Activated CD4-positive, alpha-beta T cell treated with anti-CD3 and anti-CD28 coated beads, Interleukin-10, Interleukin-2, amounts not matched to agents 100 ng/mL and 50 ng/mL, durations not matched to agents 16 hours and 8 hours (primary cell): ENCODE measurements around the gene ATF2.
A peak's percentile ranks its signal among the peaks of the same experiment; 100 is the strongest.
"Not testable (repeated sequence)": the region's sequence is repeated elsewhere in the genome, so short reads cannot be mapped to it uniquely, and the experiment has no call there.

Experiments used
- DNase-seq: peaks from one replicate; pipeline ENCODE4 v3.0.0-alpha.2; 2020

Gene ATF2

GRCh38 chr2:175158894-175159293 is 9.1 kb downstream of the ATF2 start:
- DNase-seq = no peak

- DNase-seq = no peak
Observed at GRCh38 chr2:175156534-175156933, 11.5 kb downstream of the ATF2 start.

- DNase-seq = peak; percentile 86
Observed at GRCh38 chr2:175154661-175155082, 13.3 kb downstream of the ATF2 start.

- DNase-seq = peak; percentile 69
Observed at GRCh38 chr2:175152242-175152641, 15.8 kb downstream of the ATF2 start.

GRCh38 chr2:175151791-175152190 is 16.2 kb downstream of the ATF2 start:
- DNase-seq = no peak

GRCh38 chr2:175147186-175147585 is 20.8 kb downstream of the ATF2 start:
- no peak for DNase-seq

GRCh38 chr2:175143678-175144077 is 24.3 kb downstream of the ATF2 start:
- no peak for DNase-seq

- no peak for DNase-seq
Observed at GRCh38 chr2:175143191-175143590, 24.8 kb downstream of the ATF2 start.

GRCh38 chr2:175140332-175140731 is 27.7 kb downstream of the ATF2 start:
- DNase-seq = no peak

- no peak for DNase-seq
Observed at GRCh38 chr2:175137793-175138192, 30.2 kb downstream of the ATF2 start.

GRCh38 chr2:175136334-175137215 is 31.4 kb downstream of the ATF2 start:
- no peak for DNase-seq

- DNase-seq = no peak
Observed at GRCh38 chr2:175135862-175136261, 32.1 kb downstream of the ATF2 start.

- DNase-seq = no peak
Observed at GRCh38 chr2:175135177-175135576, 32.8 kb downstream of the ATF2 start.

GRCh38 chr2:175131252-175131651 is 36.8 kb downstream of the ATF2 start:
- DNase-seq = no peak

- DNase-seq = no peak
Observed at GRCh38 chr2:175126661-175127060, 41.3 kb downstream of the ATF2 start.

- DNase-seq = no peak
Observed at GRCh38 chr2:175123254-175123653, 44.7 kb downstream of the ATF2 start.

GRCh38 chr2:175111200-175111657 is 56.8 kb downstream of the ATF2 start:
- DNase-seq = peak; percentile 66

GRCh38 chr2:175108091-175108490 is 59.9 kb downstream of the ATF2 start:
- not testable (repeated sequence) for DNase-seq

- DNase-seq = no peak
Observed at GRCh38 chr2:175107146-175107545, 60.9 kb downstream of the ATF2 start.

GRCh38 chr2:175103191-175103590 is 64.8 kb downstream of the ATF2 start:
- no peak for DNase-seq

- no peak for DNase-seq
Observed at GRCh38 chr2:175101514-175101913, 66.5 kb downstream of the ATF2 start.

GRCh38 chr2:175097297-175097696 is 70.7 kb downstream of the ATF2 start:
- no peak for DNase-seq

GRCh38 chr2:175084117-175084516 is 83.9 kb downstream of the ATF2 start:
- not testable (repeated sequence) for DNase-seq

GRCh38 chr2:175080479-175080878 is 87.5 kb downstream of the ATF2 start:
- no peak for DNase-seq

- no peak for DNase-seq
Observed at GRCh38 chr2:175076272-175076671, 91.7 kb downstream of the ATF2 start.
